GM21381 (cell line): ENCODE measurements around the gene TRIM32.

Experiments used
- ATAC-seq: cut with Tn5 transposase; IDR thresholded peaks from one replicate; pipeline ENCODE4 v1.9.1; 2021; ENCODE audit warnings: mild to moderate bottlenecking, moderate library complexity; ENCODE audit not compliant: unreplicated experiment

The TRIM32 gene

DNA sequence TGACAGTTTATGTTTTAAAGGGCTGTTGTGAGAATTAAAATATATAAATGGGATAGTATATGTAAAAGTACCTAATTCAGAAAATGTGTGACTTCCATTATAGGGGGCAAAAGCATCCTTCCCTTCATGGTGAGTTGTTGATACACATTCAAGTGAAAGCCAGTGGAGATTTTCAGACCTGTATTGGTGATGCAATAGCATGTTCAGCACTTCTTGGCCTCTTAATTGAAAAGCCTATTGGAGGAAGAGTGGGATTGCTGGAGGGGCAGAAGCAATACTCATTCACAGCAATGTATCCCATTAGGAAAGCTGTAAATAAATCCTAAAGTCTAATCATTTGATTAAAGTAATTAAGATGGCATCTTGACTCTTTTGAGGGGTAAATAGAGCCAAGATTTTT, 17.4 kb downstream of the TRIM32 start:
- no peak for ATAC-seq

GRCh38 chr9:116705531-116705930, 18.4 kb downstream of the TRIM32 start:
- no peak for ATAC-seq

- ATAC-seq = no peak
Observed at GRCh38 chr9:116706310-116707290, 19.5 kb downstream of the TRIM32 start.

DNA sequence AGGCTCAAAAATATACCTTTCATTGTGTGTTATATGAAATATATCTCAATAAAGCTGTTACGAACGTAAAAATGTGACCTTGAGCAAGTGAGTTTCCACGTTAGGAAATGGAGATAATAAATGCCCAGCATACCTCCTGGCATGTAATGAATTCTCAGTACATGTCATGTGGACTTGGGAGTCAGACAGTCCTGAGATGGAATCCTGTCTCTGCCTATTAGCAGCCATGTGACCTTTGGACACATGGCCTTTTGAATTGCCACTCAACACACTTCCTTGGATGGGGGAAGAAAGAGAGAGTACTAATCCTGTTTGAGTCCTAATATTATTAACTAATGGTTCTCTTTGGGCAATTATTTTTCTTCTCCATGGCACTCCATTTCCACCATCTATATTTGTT, 25.7 kb downstream of the TRIM32 start:
- ATAC-seq = no peak

DNA sequence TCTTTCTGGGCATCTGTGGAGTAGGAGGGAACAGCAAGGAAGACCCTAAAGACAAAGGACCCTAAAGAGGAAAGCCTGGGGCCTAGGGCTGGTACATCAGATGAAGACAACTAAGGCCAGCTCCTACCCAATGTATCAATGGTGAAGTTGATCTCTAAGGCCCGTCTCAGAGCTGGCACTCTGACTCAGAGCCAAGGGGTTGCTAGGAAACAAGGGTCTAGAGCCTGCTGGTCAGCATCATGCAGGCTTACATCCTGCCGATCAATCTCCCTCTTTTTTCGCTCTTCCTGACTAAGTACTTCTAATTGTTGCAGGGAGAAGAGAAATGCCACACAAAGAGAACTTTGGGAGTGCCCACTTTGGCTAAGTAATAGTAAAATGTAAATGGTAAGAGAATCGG, 26.2 kb downstream of the TRIM32 start:
- ATAC-seq = no peak

GRCh38 chr9:116715751-116716150, 28.6 kb downstream of the TRIM32 start:
- no peak for ATAC-seq

GRCh38 chr9:116716438-116716837, 29.3 kb downstream of the TRIM32 start:
- ATAC-seq = no peak

GRCh38 chr9:116717150-116717549, 30.0 kb downstream of the TRIM32 start:
- ATAC-seq = no peak

- no peak for ATAC-seq
Observed at GRCh38 chr9:116718111-116718510, 31.0 kb downstream of the TRIM32 start.

- no peak for ATAC-seq
Observed at GRCh38 chr9:116720111-116720510, 33.0 kb downstream of the TRIM32 start.

- no peak for ATAC-seq
Observed at GRCh38 chr9:116721411-116721810, 34.3 kb downstream of the TRIM32 start.

DNA sequence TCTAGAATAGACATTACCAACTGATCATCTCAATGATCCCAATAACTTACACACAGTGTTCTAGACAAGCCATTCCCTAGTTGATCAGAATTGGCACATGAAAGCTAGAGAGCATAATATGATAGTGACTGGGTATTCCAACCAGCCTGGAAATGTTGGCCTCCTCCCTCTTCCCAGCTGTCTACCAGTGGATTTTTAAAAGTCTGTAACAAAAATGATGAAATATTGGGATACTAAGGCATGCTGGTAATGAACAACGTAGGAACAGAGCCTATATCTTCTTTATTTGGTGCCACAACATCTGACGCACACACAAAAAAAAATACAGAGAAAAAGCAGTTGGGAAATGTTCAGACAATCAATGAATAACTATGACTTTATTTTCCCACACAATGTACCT, 34.8 kb downstream of the TRIM32 start:
- ATAC-seq = no peak

DNA sequence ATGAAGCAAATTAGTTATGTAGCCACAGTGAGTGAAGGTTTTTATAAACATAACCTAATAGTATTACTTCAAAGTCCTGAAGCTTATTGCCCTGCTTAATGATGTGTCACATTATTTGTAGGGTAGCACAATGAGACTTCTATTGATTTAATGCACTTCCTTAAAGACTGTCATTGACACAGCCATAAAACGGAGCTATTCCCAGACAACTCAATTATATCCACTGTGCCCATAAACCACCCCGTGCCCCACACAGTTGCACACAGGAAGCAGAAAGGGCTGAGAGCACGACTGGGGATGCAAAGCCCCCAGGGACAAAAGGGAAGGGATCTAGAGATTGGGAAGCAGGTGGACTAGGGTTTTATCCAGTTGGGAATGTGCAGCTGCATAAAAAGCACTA, 37.0 kb downstream of the TRIM32 start:
- no peak for ATAC-seq

DNA sequence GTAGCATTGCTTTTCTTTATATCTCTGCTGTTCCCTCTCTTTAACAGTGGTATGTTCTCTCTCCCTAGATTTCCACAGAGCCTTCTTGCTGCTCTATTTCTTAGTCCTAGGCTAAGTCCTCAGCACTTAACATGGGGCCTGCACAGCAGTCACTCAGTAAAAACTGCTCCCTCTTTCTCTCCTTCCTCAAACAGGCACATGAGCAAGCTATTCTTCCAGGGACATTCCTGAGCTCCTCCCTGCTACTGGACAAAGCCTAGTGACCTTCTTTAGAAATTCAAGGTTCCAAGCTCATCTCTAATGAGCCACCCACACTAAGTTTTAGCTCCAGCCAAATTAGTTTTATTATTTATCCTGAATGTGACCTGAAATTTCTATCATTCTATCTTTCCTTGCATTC, 39.5 kb downstream of the TRIM32 start:
- no peak for ATAC-seq

- no peak for ATAC-seq
Observed at GRCh38 chr9:116733010-116733641, 46.0 kb downstream of the TRIM32 start.

- no peak for ATAC-seq
Observed at GRCh38 chr9:116736399-116737151, 49.5 kb downstream of the TRIM32 start.

DNA sequence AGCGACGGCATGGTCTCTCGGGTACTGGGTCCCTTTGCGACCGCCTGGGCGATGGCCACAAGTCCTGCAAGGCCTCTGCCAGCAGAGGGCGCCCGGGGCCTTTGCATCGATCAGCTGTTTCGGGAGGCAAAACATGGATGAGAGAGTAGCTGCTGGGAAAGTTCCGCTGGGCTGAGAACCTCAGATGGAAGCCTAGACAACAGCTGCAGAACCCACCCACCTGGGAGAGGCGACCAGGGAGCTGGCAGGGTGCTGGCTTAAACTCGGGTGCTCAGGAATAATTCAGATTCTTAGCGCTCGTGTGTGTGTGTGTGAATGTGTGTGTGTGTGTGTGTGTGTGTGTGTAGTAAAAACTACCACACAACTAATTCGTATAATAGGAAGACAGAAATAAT, 50.0 kb downstream of the TRIM32 start:
- ATAC-seq = peak; percentile 63

- ATAC-seq = no peak
Observed at GRCh38 chr9:116741086-116741740, 54.1 kb downstream of the TRIM32 start.

DNA sequence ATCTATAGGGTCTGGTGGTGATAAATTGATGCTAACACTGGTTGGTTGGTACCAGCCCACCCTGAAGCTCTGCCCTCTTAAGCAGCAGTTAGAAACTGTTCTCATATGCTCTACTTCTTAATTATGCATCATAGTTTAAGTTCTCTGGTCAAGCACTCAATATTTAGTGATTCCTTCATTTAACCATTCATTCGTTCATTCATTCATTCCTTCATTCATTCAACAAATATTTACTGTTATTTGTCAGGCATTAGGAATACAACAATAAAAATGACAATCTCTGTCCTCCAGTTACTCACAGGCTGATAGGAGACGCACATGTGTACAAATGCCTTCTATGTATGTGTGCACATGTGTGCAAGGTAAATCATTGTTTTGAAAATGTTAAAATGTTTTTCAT, 54.6 kb downstream of the TRIM32 start:
- no peak for ATAC-seq

- ATAC-seq = no peak
Observed at GRCh38 chr9:116749176-116749575, 62.1 kb downstream of the TRIM32 start.

GRCh38 chr9:116749772-116750171, 62.7 kb downstream of the TRIM32 start:
- no peak for ATAC-seq
